ENCODE measurements around the gene SNORC. TPM values are rescaled to one million over a fixed set of nuclear protein-coding genes. Genes with fewer than 3 reads are reported as not detected.

SNORC gene
- total and polyA plus RNA-seq, 2 of the 13 experiments (the other 11 are each of a cell fraction or from before 2014, with no cell fraction given): 59.1 to 86.1 TPM

- TF ChIP-seq ZNF607 (CRISPR knock-in tag; IDR thresholded peaks at IDR 0.05; ENCODE audit: borderline replicate concordance) (no peak), PAX8 (CRISPR knock-in tag; IDR thresholded peaks at IDR 0.05; ENCODE audit: borderline replicate concordance) (0 out of 2 replicates have a peak, but pooled peaks have one; percentile 82), ZNF557 (CRISPR knock-in tag; IDR thresholded peaks at IDR 0.05) (no peak), ATF3 (CRISPR knock-in tag; IDR thresholded peaks at IDR 0.05) (no peak), JUND (CRISPR knock-in tag; IDR thresholded peaks at IDR 0.05) (no peak), ASH2L (IDR thresholded peaks at IDR 0.05; ENCODE audit: insufficient read length, low read depth, low read length) (peak; percentile 45), ZBTB49 (CRISPR knock-in tag; IDR thresholded peaks at IDR 0.05; ENCODE audit: borderline replicate concordance) (no peak; the same call in 1 of the 2 replicates), ETS1 (CRISPR knock-in tag; IDR thresholded peaks at IDR 0.05) (no peak), SNAI1 (CRISPR knock-in tag; IDR thresholded peaks at IDR 0.05; ENCODE audit: borderline replicate concordance) (no peak), CHCHD3 (CRISPR knock-in tag; IDR thresholded peaks at IDR 0.05) (peak; percentile 59; the same call in 1 of the 2 replicates), ZNF572 (CRISPR knock-in tag; IDR thresholded peaks at IDR 0.05) (0 out of 2 replicates have a peak, but pooled peaks have one; percentile 47), ZNF792 (CRISPR knock-in tag; IDR thresholded peaks at IDR 0.05) (peak; percentile 40; the same call in 1 of the 2 replicates), ZFP91 (CRISPR knock-in tag; IDR thresholded peaks at IDR 0.05; ENCODE audit: borderline replicate concordance) (peak; percentile 28), ZMYM4 (CRISPR knock-in tag; IDR thresholded peaks at IDR 0.05) (peak; percentile 71; the same call in 1 of the 2 replicates), KLF11 (CRISPR knock-in tag; IDR thresholded peaks at IDR 0.05) (no peak), TGIF2 (CRISPR knock-in tag; IDR thresholded peaks at IDR 0.05) (peak; percentile 91), LBX2 (CRISPR knock-in tag; IDR thresholded peaks at IDR 0.05; ENCODE audit: borderline replicate concordance) (no peak), ZNF362 (CRISPR knock-in tag; IDR thresholded peaks at IDR 0.05; ENCODE audit: borderline replicate concordance) (peak; percentile 70; the same call in 1 of the 2 replicates), ZNF777 (CRISPR knock-in tag; IDR thresholded peaks at IDR 0.05) (no peak), FOXA1 (IDR thresholded peaks at IDR 0.05) (no peak), FOXA1 (CRISPR knock-in tag; IDR thresholded peaks at IDR 0.05) (peak; percentile 78), ZSCAN29 (CRISPR knock-in tag; conservative IDR thresholded peaks at IDR 0.05) (peak; percentile 69), MED1 (CRISPR knock-in tag; IDR thresholded peaks at IDR 0.05) (peak; percentile 83)
Measured at GRCh38 chr2:232871835-232872736, 2.0 kb downstream of the SNORC start (continued).
